Measurements from ENCODE around the gene LAIR1. TPM values are rescaled to one million over a fixed set of nuclear protein-coding genes. Genes with fewer than 3 reads are reported as not detected.
"Not testable (repeated sequence)": the region's sequence is repeated elsewhere in the genome, so short reads cannot be mapped to it uniquely, and the experiment has no call there.

The LAIR1 gene
- total and polyA plus RNA-seq, 12 donors, result 3.5 to 80.7 (median 38.5) TPM

- peak in 5 of 7 donors; percentile 33 to 65 (median 54) for DNase-seq
- Histone ChIP-seq H3K27ac (peak overlapping the region in 2 of 5 donors; percentile 38 to 83), H3K4me1 (replicated peaks in 1 of 2) (no peaks in the 10 kb centered on the region), H3K36me3 (replicated peaks in 1 of 2) (no peaks in the 10 kb centered on the region), H3K4me3 (no peak overlapping the region), H3K9me3 (replicated peaks in 1 of 3) (no peaks in the 10 kb centered on the region), H3K27me3 (no peaks in the 10 kb centered on the region)
- 58 to 71% (median 69%) methylated on average over 11 to 16 of the region's 16 CpGs for WGBS, 4 donors
- TF ChIP-seq POLR2A (IDR thresholded peaks at IDR 0.05), result no peak
- TF ChIP-seq CTCF (IDR thresholded peaks at IDR 0.05), result no peak
- intact Hi-C loops (cut with DNase I), result no loop called here
Observed at GRCh38 chr19:54373781-54374631, 9.3 kb upstream of the LAIR1 start.

- WGBS, 4 donors, result 63 to 75% (median 71%) methylated on average over 5 of the region's 5 CpGs
Observed at GRCh38 chr19:54371453-54371852, 6.7 kb upstream of the LAIR1 start.

GRCh38 chr19:54370434-54370796, 5.7 kb upstream of the LAIR1 start:
- intact Hi-C loops (cut with DNase I); H3K36me3 ChIP-seq (replicated peaks in 1 of 2); H3K4me3 ChIP-seq; H3K27me3 ChIP-seq; H3K4me1 ChIP-seq (replicated peaks in 1 of 2); H3K9me3 ChIP-seq (replicated peaks in 1 of 3); DNase-seq: not testable (repeated sequence)
- 51 to 69% (median 63%) methylated on average over 6 to 8 of the region's 10 CpGs for WGBS, 4 donors
- H3K27ac ChIP-seq, result peak overlapping the region in 1 of 5 donors; percentile 22

More at GRCh38 chr19:54371453-54371852, 6.7 kb upstream of the LAIR1 start:
- H3K36me3 ChIP-seq (replicated peaks in 1 of 2); H3K4me1 ChIP-seq (replicated peaks in 1 of 2); intact Hi-C loops (cut with DNase I); H3K9me3 ChIP-seq (replicated peaks in 1 of 3); H3K4me3 ChIP-seq; DNase-seq; H3K27me3 ChIP-seq: not testable (repeated sequence)
- H3K27ac ChIP-seq, result peak overlapping the region in 1 of 5 donors; percentile 78

GRCh38 chr19:54369688-54370433, 5.1 kb upstream of the LAIR1 start:
- H3K9me3 ChIP-seq (replicated peaks in 1 of 3); H3K27me3 ChIP-seq; H3K4me1 ChIP-seq (replicated peaks in 1 of 2); intact Hi-C loops (cut with DNase I); H3K36me3 ChIP-seq (replicated peaks in 1 of 2); DNase-seq: not testable (repeated sequence)
- H3K27ac ChIP-seq, result peak overlapping the region in 3 of 5 donors; percentile 41 to 80 (median 53)
- H3K4me3 ChIP-seq, result peak overlapping the region in 1 of 4 donors; percentile 26
- 45 to 80% (median 56%) methylated on average over 7 to 14 of the region's 19 CpGs for WGBS, 4 donors

GRCh38 chr19:54369082-54369687, 4.5 kb upstream of the LAIR1 start:
- H3K9me3 ChIP-seq (replicated peaks in 1 of 3), result no peaks in the 10 kb centered on the region
- intact Hi-C loops (cut with DNase I), result no loop called here
- H3K27ac ChIP-seq, result peak overlapping the region in 4 of 5 donors; percentile 37 to 80 (median 47)
- no peaks in the 10 kb centered on the region for H3K27me3 ChIP-seq
- DNase-seq, result no peak
- WGBS, 4 donors, result 35 to 41% (median 37%) methylated on average over 8 of the region's 8 CpGs
- H3K4me3 ChIP-seq, result peak overlapping the region in 1 of 4 donors; percentile 26
- H3K36me3 ChIP-seq (replicated peaks in 1 of 2), result no peaks in the 10 kb centered on the region
- TF ChIP-seq POLR2A (IDR thresholded peaks at IDR 0.05), result no peak
- TF ChIP-seq CTCF (IDR thresholded peaks at IDR 0.05), result no peak
- no peaks in the 10 kb centered on the region for H3K4me1 ChIP-seq (replicated peaks in 1 of 2)

Data from adrenal gland (tissue), 12 donors.